HEK293T (cell line): ENCODE results near the gene SNAPC5.

Experiments
- ARNT ChIP-seq: fragments of 450-650 bp; IDR thresholded peaks from 2 replicates; pipeline ENCODE4 v1.6.1; 2017; ENCODE audit warnings: mild to moderate bottlenecking
- CTBP1 ChIP-seq: fragments of 450-650 bp; IDR thresholded peaks from 2 replicates; pipeline ENCODE4 v1.6.1; 2016; ENCODE audit warnings: borderline replicate concordance
- ELF4 ChIP-seq: fragments of 450-650 bp; IDR thresholded peaks from 2 replicates; pipeline ENCODE4 v1.6.1; 2017; ENCODE audit warnings: antibody characterized with exemption
- HDGF ChIP-seq: fragments of 450-650 bp; IDR thresholded peaks from 2 replicates; pipeline ENCODE4 v1.6.1; 2017; ENCODE audit warnings: antibody characterized with exemption, borderline replicate concordance
- L3MBTL2 ChIP-seq: fragments of 450-650 bp; conservative IDR thresholded peaks from 2 replicates; pipeline ENCODE4 v1.6.1; 2016; ENCODE audit warnings: mild to moderate bottlenecking
- LEF1 ChIP-seq: fragments of 450-650 bp; IDR thresholded peaks from 2 replicates; pipeline ENCODE4 v1.6.1; 2017; ENCODE audit warnings: mild to moderate bottlenecking, borderline replicate concordance
- NFRKB ChIP-seq: fragments of 450-650 bp; IDR thresholded peaks from 2 replicates; pipeline ENCODE4 v1.6.1; 2016; ENCODE audit warnings: mild to moderate bottlenecking, moderate library complexity
- SP1 ChIP-seq: fragments of 450-650 bp; IDR thresholded peaks from 2 replicates; pipeline ENCODE4 v1.6.1; 2017
- SUZ12 ChIP-seq: fragments of 450-650 bp; IDR thresholded peaks from 2 replicates; pipeline ENCODE4 v1.6.1; 2016; ENCODE audit warnings: mild to moderate bottlenecking

DNA sequence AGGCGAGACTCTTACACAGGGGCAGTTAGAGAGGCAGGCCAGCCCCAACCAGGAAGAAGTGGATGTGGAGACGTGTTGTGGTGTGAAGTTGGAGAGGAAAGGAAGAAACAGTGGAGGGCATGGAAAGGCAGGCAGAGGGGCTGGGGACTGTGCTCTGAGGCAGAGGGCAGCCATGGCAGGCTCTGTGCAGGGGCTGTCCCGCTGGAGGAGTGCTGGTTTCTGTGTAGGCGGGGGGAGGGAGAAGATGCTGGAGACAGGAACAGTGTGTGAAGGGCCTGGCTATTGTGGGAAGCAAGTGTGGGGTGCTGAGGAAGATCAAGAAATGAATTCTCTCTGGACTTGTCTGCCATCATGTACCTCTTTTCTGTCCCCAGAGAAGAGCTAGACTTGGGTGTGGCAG is 21.0 kb downstream of the SNAPC5 start:
- TF ChIP-seq HDGF, result no peak
- no peak for TF ChIP-seq ELF4
- TF ChIP-seq L3MBTL2, result no peak
- TF ChIP-seq CTBP1, result no peak
- TF ChIP-seq NFRKB, result no peak
- TF ChIP-seq LEF1, result no peak
- TF ChIP-seq SP1, result no peak
- no peak for TF ChIP-seq ARNT
- no peak for TF ChIP-seq SUZ12
